IPS-18c (cell line): ENCODE results near the gene RUNX2.

Source experiments
- H3K4me3 ChIP-seq: 2 replicates; pipeline ENCODE4 v1.7.0; 2013; ENCODE audit warnings: low read depth, mild to moderate bottlenecking, low read length, moderate library complexity; ENCODE audit not compliant: insufficient read depth
- H3K9me3 ChIP-seq: one replicate; pipeline ENCODE4 v1.6.1; 2013; ENCODE audit warnings: mild to moderate bottlenecking, low read length, moderate library complexity; ENCODE audit not compliant: control insufficient read depth, insufficient read depth

The RUNX2 gene

GRCh38 chr6:45438151-45438550 is 110.0 kb downstream of the RUNX2 start:
- Histone ChIP-seq H3K9me3 (no peaks in the 10 kb centered on the region), H3K4me3 (no peak overlapping the region)

- no peak overlapping the region for H3K4me3 ChIP-seq
- no peaks in the 10 kb centered on the region for H3K9me3 ChIP-seq
These were observed 110.8 kb downstream of the RUNX2 start for GRCh38 chr6:45438849-45439406.

DNA sequence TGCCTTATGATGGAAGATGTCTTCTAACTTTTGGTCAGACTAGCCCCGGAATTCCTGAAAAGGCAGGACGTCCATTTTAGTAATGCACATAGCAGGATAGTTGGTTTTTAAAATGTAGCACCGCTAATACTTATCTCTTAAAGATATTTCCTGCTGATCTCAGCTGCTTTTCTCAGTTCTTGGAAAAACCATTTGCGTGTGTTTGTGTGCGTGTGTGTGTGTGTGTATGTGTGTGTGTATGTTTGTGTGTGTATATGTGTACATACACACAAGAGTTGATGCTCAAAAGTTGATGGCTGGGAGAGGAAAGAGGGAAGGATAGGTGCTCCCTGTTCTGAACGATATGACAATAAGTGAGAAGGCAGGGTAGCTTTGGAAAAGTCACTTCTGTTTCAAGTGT is 111.3 kb downstream of the RUNX2 start:
- no peaks in the 10 kb centered on the region for H3K9me3 ChIP-seq
- no peak overlapping the region for H3K4me3 ChIP-seq

DNA sequence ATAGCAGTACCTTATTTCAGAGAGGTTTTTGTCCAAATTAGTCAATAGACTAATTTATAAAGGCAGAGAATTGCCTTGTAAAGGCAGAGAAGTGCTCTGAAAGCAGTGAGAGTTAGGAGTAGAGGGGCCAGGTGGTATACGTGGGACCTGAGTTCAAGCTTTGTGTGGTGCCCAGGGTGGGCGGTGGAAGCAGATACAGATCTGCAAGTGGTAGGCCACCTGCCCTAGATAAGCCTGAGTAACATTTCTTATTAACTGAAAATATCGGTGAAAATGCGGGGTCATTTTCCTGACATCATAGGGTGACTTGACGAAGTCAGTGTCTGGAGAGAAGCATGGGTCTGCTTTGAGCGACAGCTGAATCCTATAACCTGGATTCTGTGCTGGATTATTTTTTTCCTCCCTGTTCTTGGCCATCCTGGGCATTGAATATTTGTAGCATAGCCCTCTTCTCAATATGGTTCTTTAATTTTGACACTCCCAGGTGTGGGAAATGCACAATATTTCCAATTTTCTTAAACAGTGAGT is 111.8 kb downstream of the RUNX2 start:
- Histone ChIP-seq H3K4me3 (no peak overlapping the region), H3K9me3 (no peaks in the 10 kb centered on the region)

GRCh38 chr6:45441851-45442453 is 113.8 kb downstream of the RUNX2 start:
- H3K4me3 ChIP-seq, result no peak overlapping the region
- no peaks in the 10 kb centered on the region for H3K9me3 ChIP-seq

DNA sequence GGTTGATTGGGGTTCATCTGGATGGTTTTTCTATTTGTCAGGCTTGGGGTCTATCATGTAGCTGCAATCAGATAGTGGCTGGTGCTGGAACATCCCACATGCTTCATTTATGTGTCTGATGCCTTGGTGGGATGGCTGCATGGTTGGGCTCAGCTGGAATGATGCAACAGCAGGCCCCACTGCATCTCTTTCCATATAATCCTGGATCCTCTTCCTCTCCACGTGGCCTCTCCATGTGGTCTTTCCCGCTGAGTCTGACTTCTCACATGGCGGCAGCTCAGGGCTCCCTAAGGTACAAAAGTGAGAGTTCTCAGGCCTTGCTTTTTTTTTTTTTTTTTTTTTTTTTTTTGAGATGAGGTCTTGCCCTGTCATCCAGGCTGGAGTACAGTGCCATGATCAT is 114.6 kb downstream of the RUNX2 start:
- no peak overlapping the region for H3K4me3 ChIP-seq
- H3K9me3 ChIP-seq, result no peaks in the 10 kb centered on the region

DNA sequence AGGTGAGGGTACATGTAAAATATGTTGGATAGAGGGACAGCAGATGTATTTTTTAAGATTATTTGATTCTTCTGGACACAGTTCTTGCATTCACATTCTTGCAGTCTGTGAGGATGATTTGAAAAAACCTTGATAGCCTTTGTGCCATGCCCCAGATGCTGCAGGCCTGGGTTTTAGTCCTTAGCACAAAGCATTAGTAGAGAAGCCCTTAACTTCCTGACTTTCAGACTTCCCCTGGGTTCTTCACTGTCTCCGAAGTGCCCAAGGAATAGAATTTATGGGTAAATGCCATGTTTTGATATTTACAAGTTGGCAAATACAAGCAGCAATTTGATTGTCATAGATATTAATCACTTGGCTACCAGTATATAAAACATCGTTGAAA is 117.2 kb downstream of the RUNX2 start:
- Histone ChIP-seq H3K9me3 (no peaks in the 10 kb centered on the region), H3K4me3 (no peak overlapping the region)

- H3K4me3 ChIP-seq, result no peak overlapping the region
- no peaks in the 10 kb centered on the region for H3K9me3 ChIP-seq
These were observed 117.8 kb downstream of the RUNX2 start for GRCh38 chr6:45445749-45446549.

- Histone ChIP-seq H3K9me3 (no peaks in the 10 kb centered on the region), H3K4me3 (no peak overlapping the region)
These were observed 118.9 kb downstream of the RUNX2 start for GRCh38 chr6:45447005-45447404.

GRCh38 chr6:45447716-45448115 is 119.6 kb downstream of the RUNX2 start:
- no peak overlapping the region for H3K4me3 ChIP-seq
- H3K9me3 ChIP-seq, result no peaks in the 10 kb centered on the region

- Histone ChIP-seq H3K4me3 (no peak overlapping the region), H3K9me3 (no peaks in the 10 kb centered on the region)
These were observed 120.6 kb downstream of the RUNX2 start for GRCh38 chr6:45448417-45449389.

GRCh38 chr6:45450132-45450531 is 122.0 kb downstream of the RUNX2 start:
- no peak overlapping the region for H3K4me3 ChIP-seq
- no peaks in the 10 kb centered on the region for H3K9me3 ChIP-seq

GRCh38 chr6:45450831-45451230 is 122.7 kb downstream of the RUNX2 start:
- Histone ChIP-seq H3K4me3 (no peak overlapping the region), H3K9me3 (no peaks in the 10 kb centered on the region)

DNA sequence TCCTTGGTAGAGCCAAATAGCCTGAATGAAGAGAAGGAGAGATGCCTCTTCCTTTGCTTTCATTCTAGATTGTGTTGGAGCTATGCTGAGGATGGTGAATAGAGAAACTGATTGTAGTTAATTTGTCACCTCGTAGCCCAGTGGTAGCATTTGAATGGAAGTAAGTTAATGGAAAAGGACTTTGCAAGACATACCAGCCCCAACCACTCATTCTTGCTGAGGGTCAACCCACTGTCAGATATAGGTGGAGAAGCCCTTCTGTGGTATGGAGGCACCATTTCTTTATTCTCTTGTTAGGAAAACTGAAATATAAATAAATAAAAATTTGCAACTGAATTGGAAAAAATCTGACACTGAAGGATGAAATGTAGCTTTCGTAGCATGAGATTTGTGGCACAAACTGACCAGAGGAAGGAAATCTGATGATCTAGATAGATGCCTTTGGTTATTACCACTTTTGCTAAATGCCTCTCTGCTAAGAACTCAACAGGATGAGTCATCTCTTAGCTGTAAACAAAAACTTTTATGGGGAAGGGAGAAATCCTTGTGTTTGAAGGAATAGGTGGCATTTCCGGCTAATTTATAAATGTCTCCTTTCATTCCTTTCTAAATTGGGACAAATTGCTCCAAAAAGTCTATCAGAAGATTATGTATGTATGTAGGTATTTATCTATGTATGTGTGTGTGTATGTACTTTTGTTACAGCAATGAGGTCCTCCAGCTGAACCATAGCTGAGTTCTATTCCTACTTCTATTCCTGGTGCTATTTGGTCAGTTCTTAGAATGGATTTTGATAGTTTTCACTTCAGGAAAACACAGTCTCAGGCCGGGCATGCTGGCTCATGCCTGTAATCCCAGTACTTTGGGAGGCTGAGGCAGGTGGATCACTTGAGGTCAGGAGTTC is 126.1 kb downstream of the RUNX2 start:
- no peak overlapping the region for H3K4me3 ChIP-seq
- no peaks in the 10 kb centered on the region for H3K9me3 ChIP-seq

GRCh38 chr6:45455408-45455807 is 127.3 kb downstream of the RUNX2 start:
- H3K9me3 ChIP-seq, result no peaks in the 10 kb centered on the region
- no peak overlapping the region for H3K4me3 ChIP-seq

GRCh38 chr6:45457141-45457540 is 129.0 kb downstream of the RUNX2 start:
- H3K9me3 ChIP-seq, result no peaks in the 10 kb centered on the region
- no peak overlapping the region for H3K4me3 ChIP-seq
